ENCODE data around the gene CDK14. TPM values are rescaled to one million over a fixed set of nuclear protein-coding genes. Genes with fewer than 3 reads are reported as not detected.

CDK14 gene
- total RNA-seq: 19.7 and 27.8 TPM in 2 replicates
- 11.2 TPM for polyA plus RNA-seq (2012)

DNA sequence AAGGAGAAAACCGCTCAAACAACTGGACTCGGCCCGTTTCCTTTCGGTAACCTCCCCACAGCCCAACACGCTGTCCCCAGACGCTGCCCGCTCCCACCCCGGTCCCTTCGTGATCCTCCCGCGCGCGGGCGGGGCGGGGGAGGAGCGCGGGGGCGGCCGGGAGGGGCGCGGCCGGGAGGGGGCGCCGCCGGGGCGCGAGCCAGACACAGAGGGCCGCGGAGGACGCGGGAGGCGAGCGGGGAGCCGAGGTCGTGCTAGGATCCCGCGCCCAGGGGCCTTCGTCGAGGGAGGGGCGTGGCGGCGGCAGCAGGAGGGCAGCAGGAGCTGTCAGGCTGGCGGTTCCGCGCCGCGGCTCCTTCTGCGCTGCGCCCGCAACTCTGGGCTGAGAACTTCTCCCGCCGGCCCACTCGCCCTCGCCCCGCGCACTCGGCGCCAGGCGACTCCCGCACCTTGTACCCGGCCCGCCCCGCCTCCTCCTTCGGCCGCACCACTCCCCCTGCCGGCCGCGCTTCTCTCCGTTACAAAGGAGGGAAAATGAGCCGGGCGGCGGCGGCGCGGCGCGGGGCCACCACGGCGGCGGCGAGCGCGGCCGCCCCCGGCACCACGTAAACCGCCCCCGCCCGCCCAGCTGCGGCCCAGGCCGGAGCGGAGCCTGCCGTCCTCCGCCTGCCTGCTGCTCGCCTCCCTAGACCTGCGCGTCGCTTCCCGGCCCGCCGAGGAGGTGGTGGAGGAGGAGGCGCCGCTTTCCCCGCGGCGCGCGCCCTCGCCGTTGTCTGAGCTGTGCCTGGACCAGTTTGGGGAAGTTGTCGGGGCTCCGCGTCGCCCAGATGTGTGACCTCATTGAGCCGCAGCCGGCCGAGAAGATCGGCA, at the start of gene CDK14:
CDK14 (plus strand) TSS at position 521 of the 870 bp plus-strand sequence; CDS start at position 828, 307 bp downstream.
- peak; percentile 85 for DNase-seq (ENCODE audit: low read depth)

GRCh38 chr7:90551036-90551435, 45.1 kb upstream of the CDK14 start:
- DNase-seq (ENCODE audit: low read depth): no peak

GRCh38 chr7:90552521-90552920, 43.6 kb upstream of the CDK14 start:
- DNase-seq (ENCODE audit: low read depth): peak; percentile 23

GRCh38 chr7:90560730-90561129, 35.4 kb upstream of the CDK14 start:
- DNase-seq (ENCODE audit: low read depth): peak; percentile 29

DNA sequence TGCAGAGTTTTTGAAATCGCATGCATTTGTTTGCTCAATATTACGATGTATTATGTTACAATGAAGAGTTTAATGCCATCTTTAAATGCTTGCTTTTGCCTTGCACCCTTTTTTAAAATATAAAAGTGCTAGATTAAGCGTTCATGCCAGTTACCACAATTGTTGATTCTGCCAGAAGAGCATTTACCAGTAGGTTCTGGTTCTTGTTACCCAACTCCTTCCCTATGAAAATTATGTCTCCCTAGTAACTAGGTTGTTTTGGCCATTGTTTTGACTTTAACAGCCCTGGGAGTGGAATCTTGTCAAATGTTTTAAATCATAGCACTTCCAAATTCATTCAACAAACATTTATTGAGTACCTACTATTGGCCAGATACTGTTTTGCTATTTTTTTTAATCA, 32.8 kb upstream of the CDK14 start:
- no peak for DNase-seq (ENCODE audit: low read depth)

- DNase-seq (ENCODE audit: low read depth): no peak
Measured at GRCh38 chr7:90564455-90564854, 31.7 kb upstream of the CDK14 start.

DNA sequence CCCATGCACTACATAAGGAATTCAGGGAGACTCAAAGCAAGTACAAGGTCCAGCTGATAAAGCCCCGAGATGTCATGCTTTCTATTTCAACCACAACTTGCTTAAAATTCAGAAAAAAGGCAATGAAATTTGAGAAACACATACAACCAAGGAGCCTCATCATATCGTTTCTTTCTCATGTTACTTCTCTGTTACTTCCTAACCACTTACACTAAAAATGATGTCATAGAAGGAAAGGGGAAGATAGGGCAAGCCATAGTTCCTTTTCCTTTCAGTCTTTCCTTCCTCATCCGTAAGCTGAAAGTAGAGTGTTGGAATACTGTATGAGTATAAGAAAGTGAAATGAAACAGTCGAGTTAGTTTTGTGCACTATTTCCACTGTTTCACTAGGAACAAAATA, 27.9 kb upstream of the CDK14 start:
- DNase-seq (ENCODE audit: low read depth): peak; percentile 17

DNA sequence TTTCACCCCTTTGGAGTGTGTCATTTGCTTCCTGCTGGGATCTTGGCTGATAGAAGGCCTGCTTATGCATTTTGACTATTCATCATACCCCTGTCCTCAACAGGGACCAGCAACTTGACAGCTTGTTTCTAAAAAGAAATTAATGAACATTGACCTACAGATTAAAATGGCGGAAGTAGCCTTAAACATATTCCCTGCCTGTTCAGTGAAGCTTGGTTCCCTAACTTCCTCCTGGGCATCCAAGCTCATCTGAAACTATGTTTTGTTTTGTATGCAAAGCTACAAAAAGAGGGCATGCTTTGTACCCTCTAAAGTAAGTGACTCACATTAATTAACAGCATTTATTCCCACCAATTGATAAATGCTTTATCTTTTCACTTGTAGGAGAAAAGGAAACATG, 26.8 kb upstream of the CDK14 start:
- no peak for DNase-seq (ENCODE audit: low read depth)

- peak; percentile 33 for DNase-seq (ENCODE audit: low read depth)
Measured at GRCh38 chr7:90570373-90570959, 25.7 kb upstream of the CDK14 start.

DNA sequence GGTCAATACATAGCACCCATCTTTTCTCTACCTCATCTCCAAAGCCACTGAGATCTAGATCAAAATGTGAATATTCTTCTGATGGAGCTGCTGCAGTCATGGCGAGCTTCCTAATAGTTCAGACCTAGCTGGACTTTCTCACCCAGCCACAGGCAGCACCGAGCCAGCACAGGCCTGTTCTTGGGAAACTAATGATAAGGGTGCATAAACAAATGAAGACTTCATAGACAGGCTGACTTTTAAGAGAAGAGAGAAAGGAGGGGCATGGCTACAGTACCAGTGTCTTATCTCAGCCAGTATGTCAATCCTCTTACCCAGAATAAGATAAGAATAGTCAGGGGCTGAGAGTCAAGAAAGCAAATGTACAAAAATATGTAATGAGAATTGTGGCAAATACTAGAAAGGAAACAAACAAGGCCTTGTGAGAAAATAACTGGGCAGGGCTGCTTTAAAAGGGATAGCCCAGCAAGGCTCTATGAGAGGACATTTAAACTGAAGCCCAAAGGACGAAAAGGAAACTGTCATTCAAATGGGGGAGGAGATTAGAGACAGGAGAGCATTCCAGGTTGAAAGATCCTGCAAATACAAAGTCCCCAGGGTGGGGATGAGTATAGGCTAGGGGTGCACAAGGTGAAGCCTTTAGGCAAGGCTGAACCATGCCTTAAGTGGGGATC, 21.8 kb upstream of the CDK14 start:
- DNase-seq (ENCODE audit: low read depth): no peak

DNA sequence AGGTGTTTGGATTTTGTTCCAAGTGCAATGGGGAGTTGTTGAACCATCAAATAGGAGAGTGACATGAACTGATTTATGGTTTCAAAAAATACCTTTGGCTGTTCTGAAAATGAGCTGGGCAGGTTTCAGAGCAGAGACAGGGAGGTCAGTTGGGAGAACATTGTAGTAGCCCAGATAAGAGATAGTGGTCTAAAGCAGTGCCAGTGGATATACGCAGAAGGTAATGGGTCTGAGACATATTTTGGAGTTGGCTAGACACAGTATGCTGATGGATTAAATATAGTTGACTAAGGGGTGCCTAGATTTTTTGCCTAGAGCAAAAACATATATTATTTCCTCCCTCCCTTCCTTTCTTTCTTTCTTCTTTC, 21.3 kb upstream of the CDK14 start:
- no peak for DNase-seq (ENCODE audit: low read depth)

DNA sequence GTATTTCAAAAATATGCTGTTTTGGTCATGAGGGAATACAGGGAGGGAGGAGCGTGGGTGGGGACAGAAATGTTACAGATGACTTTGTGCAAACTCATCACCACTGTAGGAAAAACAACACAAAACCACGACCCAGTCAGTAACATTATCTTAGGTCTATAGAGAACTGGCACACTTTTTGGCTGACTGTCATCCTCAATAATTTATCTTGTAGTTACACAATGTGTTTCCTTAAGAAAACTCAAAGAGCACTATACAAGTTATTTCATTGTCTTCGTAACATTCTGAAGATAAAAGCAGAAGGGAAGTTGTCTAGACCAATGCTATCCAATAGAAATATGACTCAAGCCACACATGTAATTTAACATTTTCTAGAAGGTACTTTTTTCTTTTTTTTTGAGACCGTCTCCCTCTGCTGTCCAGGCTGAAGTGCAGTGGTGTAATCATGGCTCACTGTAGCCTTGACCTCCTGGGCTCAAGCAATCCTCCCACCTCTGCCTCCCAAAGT, 16.9 kb upstream of the CDK14 start:
- peak; percentile 60 for DNase-seq (ENCODE audit: low read depth)

GRCh38 chr7:90580051-90580450, 16.1 kb upstream of the CDK14 start:
- no peak for DNase-seq (ENCODE audit: low read depth)

DNA sequence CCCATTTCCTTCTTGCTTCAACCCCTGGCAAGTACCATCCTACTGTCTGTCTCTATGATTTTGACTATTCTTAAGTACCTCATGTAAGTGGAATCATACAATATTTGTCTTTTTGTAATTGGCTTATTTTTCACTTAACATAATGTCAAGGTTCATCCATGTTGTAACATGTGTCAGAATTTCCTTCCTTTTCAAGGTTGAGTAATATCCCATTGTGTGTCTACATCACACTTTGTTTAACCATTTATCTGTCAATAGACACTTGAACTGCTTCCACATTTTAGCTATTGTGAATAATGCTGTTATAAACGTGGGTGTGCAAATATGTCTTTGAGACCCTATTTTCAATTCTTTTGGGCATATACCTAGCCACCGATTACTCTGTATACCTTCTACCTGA, 14.0 kb upstream of the CDK14 start:
- DNase-seq (ENCODE audit: low read depth): no peak

- DNase-seq (ENCODE audit: low read depth): no peak
Measured at GRCh38 chr7:90584378-90584777, 11.7 kb upstream of the CDK14 start.

- DNase-seq (ENCODE audit: low read depth): no peak
Measured at GRCh38 chr7:90586091-90586490, 10.0 kb upstream of the CDK14 start.

DNA sequence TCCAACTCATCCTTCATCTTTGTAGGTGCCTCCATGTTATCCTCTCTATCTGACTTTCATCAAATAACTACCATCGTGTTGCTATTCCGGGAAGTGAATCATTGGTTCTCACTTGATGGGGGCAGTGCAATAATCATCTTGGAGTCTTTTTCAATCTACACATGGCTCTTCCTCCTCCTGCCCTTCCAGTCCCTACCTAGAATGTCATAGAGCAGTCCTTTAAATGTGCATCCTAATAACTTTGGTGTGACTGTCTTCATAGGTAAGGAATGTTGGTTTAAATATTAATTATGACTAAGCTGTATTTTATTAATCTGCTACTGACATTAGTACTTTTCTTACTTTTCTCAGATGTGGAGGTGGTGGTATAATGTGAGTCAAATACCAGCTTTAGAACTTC, 8.4 kb upstream of the CDK14 start:
- DNase-seq (ENCODE audit: low read depth): no peak

- no peak for DNase-seq (ENCODE audit: low read depth)
Measured at GRCh38 chr7:90592033-90592432, 4.1 kb upstream of the CDK14 start.

DNA sequence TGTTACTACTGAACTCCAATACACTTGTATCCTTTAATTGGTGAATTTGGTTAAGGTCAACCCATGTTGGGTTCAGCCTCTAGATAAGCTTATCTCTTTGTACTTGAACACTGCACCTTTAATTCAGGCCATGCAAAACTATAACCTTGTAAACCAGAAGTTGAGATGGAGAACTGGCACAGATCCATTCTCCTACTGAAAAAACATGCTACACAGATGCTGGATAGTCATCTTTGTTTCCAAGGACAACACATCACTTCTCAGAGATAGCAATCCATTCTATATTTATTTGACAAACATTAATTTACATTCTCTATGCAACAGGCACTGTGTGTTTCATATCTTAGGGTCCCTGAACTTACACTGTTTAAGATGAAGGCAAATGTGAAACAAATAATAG, 2.9 kb upstream of the CDK14 start:
- no peak for DNase-seq (ENCODE audit: low read depth)

GRCh38 chr7:90594751-90595317, 1.3 kb upstream of the CDK14 start:
- peak; percentile 77 for DNase-seq (ENCODE audit: low read depth)

GRCh38 chr7:90595342-90595800, 750 bp upstream of the CDK14 start:
- no peak for DNase-seq (ENCODE audit: low read depth)
